ENCODE measurements around the gene ADGRG1.

The ADGRG1 gene

DNA sequence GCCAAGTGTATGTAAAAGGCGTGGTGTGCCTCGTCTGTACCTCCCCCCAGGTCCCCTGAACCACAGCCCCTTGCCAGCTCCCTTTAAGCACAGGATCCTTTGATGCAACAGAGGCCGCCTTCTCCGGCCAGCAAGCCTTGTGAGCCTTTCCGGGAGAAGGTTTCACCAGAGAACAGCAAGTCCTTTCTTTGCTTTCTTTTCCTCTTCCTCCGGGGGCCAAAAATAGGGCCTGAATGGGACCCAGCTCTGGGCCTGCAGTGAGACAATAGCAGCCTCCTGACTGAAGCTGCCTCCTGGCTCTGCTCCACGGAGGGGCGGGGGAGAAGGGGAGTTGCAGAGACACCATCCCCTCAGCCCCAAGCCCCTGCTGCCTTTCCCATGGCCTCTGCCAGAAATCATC, 9.0 kb downstream of the ADGRG1 start:
- DNase-seq = no peak

DNA sequence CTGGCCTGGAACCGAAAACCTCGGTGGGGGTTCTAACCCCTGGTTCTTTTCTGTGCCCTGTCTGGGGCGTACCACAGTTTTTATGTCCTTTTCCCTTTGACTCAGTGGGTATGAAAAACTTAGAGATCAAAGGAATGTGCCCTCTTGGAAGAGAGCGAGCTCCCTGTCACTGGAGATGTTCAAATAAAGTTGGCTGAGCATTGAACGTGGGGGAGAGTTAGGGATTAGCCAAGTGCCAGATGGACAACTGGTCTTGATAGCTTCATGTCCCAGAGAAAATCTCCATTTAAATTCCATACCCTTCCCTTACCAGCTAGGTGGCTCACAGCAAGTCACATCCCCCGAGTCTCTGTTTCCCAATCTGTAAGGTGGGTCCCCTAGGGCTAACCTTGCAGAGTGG, 9.5 kb downstream of the ADGRG1 start:
- no peak for DNase-seq

DNA sequence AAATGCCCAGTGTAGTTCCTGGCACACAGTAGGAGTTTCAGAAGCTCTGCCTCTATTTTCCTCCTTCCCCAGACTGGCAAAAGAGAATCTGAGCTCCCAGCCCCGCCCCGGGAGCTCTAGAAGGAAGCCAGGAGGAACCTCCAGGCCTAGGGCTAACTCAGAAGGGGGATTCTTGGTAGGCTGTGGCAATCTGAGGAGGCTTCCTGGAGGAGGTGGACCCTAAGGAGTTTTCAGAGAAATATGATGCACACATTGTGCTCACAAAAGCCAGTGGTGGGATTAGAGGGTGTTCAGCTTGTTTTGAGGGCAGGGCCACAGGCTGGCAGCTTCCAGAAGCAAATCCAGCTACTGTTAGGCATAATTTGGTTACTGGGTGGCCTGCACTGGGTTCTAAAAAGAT, 10.0 kb downstream of the ADGRG1 start:
- no peak for DNase-seq

DNA sequence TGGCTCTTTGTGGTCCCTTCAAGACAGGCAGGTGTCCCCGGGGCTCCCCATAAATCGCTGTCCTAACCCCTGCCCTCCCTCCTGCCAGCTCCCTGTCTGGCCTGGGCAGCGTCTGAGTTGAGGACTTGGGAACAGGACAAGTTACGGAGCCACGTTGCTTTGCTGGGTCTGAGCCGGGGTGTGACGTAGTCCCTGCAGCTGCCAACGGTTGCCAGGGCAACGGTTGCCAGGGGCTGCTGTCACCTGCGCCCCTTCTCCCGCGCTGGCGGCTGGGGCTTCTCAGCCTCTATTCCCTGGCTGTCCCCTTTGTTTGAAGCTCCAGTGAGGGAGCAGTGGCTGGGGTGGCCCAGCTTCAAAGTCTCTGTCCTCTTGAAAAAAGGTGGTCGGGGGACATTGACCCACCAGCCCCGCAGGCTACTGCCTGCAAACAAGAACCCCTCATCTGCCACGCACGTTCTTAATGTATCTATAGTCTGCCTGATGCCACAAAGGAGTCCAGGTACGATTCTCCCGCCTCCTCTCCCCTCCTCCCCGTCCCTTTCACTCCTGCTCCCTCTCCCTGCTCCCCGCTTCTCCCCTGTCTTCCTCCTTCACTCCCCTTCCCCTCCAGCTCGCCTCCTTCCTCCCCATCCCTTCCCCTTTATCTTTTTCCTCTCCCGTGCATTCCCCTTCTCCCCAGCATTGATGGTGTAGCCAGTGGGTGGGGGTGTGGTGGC, 10.9 kb downstream of the ADGRG1 start:
- no peak for DNase-seq

DNA sequence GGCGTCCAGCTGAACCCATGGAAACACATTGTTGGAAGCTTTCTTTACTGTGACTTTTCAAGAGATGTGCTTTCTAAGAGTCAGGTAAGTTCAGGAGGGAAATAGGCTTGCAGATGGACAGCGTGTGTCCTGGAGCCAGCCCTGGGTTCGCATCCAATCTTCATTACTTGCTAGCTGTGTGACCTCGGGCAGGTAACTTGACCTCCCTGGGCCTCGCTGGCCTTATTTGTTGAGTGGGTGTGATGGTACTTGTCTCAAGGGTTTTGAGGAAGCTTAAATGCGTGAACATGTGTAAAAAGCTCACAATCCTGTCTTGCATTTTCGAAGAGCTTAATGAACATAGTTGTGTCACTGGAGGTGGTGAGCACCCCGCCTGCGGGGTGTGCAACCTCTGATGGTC, 11.8 kb downstream of the ADGRG1 start:
- no peak for DNase-seq

DNA sequence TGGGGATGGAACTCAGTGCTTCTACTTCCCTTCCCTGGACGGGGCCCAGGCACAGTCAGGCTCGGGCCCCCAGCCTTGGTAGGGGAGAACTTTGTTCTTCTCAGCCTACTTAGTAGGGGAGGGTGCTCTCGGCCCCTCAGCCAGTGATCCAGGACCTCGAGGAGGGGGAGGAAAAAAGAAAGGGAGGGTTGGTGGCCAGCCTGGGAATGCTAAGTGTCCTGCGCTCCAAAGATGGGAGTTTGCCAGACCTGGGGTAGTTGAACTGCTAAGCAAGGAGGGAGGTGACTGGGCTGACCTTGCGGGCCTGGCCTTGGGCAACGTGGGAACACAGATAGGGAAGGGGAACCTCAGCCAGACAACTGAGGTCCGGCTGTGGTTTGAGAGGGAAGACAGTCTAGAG, 12.2 kb downstream of the ADGRG1 start:
- no peak for DNase-seq

DNA sequence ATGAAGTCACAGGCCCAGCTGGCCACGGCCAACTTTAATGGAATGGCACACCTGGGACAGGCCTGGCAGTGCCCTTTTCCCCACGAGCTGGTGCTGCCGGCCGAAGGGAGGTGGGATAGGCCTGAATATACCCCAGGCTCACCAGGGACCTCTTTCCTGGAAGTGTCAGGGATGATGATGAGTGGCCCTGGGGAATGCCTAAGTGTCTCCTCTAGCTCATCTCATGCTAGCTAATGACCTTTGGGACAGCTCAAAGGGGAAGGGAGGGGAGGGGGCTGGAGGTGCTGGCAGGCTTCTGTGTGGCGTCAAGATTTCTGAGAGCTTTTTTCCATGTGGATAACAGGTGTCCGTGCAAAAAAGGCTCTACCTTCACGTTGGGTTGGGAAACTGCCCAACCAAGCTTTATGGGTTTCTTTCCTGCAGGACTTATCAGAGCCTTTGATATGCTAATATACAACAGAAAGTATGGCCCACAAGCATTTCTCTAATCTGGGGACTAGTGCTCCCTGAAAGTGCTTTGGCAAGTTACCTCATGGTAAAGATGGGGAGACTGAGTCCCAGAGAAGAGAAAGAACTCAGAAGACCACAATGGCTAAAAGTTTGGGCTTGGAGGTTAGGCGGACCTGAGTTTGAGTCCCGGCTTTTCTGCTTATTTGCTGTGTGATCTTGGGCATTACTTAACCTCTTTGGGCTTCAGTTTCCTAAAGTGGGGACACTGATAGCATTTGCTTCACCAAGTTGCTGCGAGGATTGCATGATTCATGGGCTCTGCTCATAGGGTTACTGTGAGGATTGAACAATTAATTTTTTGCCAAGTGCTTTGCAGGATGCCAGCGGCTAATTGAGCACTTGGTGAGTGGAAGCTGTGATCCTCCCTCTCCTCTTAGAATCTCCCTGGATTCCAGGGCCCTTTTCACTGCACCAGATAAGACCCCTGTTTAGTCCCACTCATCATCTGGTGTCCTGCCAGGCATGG, 14.0 kb downstream of the ADGRG1 start:
- DNase-seq = no peak

DNA sequence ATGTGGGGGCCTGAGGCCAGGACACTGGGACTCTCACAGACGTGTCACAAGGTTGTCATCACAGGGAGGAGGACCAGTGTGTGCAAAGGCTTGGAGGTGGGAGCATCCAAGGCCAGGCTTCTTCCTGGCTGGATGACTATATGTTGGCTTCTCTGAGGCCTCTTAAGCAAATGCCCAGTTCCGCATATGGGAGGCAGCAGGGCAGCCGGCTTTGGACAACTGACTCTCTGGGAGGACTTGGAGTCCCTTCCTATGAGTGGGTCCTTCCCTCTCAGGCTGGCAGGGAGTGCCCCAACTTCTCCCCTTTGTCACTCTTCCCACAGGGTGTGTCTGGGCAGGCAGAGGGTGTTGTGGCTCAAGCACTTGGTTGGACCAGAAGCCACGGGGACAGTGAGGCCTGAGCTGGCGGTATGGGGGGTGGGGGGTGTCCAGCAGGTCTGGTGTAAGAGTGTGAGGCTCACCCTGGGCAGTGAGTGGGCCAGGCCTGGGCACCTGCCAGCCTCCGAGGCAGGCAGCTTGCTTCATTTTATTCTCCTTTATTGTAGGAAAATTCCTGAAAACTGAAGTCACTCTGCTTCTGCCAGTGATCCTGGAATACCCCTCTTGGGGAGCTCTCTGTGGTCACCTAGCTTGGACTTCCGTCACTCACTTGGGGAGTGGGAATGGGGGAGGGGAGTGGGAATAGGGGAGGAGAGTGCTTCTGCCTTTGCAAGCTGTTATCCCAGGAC, 14.9 kb downstream of the ADGRG1 start:
- no peak for DNase-seq

DNA sequence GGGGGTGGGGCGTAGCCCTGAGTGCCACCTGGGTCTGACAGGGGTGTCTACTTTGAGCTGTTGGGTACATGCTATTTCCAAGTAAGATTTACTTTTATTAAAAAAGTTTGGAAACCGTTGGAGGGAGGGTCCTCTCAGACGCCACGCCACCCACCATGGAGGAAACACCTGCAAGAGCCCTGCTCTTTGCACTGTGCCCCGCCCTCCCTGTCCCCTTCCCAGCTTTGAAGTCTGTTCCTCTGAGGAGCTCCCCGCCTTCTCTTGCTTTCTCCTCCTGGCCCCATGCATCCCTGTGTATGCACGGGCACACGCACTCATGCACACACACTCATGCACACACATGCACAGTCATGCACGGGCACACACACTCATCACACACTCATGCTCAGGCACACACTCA, 15.5 kb downstream of the ADGRG1 start:
- DNase-seq = no peak

DNA sequence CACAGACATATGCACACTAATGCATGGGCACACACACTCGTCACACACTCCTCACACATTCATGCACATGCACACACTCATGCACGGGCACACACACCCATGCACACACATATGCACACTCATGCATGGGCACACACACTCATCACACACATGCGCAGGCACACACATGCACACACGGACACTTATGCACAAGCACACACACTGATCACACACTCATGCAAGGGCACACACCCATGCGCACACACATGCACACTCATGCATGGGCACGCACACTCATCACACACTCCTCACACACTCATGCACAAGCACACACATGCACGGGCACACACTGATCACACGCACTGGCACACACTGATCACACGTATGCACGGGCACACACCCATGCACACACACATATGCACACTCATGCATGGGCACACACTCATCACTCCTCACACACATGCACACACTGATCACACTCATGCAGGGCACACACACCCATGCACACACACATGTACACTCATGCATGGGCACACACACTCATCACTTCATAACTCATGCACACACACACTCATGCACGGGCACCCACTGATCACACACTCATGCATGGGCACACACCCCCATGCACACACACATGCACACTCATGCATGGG, 16.1 kb downstream of the ADGRG1 start:
- DNase-seq = no peak

DNA sequence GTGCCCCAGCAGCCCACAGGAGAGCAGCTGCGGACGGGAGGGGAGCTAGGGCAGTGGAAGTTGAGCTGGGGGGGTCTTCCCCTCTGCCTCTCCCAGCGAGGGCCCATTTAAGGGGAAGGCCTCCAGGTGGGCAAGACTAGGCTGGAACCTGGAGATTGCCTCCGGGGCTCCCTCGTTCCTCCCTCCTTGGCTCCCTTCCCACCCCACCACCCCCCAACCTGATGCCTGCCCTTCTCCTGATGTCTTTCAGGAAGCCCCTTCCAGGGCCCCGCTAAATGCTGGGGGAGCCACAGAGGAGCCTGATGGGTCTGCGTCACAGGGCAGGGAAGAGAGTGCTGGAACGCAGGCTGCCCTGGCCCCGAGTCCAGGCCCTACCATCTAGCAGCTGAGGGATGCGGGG, 16.7 kb downstream of the ADGRG1 start:
- no peak for DNase-seq

DNA sequence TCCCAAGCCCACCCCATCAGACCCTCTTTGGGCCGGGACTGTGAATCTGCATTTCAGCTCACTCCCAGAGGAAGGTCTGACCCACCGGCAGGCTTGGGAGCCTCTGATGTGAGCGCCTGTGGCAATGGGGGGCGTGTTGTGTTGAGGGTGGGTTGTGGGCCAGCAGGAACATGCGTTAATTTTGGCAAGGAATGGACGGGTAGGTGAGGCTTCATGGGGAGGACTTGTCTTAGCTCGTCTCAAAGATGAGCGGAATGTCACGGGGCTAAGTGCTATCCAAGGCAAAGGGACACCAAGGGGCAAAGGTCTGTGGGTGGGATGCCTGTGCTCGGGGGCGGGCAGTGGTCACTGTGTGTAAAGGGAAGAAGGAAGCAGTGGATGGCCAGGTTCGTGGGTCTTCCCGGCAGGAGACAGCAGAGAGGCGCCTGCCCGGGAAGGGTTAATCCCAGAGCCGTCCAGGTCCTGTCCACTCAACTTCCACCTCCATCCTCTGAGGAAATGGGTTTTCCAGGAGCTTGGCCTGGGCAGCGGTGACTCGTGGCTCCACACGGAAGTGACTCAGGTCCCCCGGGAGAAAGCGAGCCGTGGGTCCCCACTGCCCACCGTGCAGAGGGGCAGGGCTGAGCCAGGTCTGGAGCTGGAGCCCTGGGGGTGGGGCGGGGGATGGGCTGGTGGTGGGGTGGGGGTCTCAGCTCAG, 17.4 kb downstream of the ADGRG1 start:
- DNase-seq = peak in 1 of 2 experiments; percentile 5

DNA sequence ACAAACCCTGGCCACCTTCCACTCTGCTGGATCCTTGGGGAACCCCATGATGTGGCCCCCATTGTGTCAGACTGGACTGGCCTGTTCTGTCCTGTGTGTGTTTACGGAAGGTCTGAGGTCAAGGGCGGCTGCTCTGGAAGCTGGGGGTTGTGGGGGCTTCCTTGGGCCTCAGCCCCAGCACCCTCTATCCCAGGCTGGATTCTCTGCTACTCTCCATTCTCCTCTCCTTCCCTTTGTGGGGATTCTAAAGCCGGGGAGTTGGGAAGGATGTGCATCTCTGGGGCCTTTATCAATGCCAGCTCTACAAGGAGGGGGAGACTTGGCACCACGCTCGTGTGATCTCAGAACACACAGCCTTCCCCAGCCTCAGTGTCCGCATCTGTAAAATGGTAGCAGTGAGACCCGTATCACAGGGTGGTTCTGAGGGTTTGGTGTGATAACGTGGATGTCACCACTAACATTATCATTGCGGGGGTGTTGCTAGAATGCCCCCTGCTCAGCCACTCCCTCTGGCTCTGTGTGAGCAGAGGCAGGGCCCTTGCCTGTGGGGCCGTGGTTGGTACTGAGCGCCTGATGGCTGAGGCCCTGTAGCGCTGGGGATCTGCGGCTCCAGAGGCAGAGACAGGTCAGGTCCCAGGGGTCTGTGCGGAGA, 18.1 kb downstream of the ADGRG1 start:
- DNase-seq = peak in 1 of 2 experiments; percentile 10

DNA sequence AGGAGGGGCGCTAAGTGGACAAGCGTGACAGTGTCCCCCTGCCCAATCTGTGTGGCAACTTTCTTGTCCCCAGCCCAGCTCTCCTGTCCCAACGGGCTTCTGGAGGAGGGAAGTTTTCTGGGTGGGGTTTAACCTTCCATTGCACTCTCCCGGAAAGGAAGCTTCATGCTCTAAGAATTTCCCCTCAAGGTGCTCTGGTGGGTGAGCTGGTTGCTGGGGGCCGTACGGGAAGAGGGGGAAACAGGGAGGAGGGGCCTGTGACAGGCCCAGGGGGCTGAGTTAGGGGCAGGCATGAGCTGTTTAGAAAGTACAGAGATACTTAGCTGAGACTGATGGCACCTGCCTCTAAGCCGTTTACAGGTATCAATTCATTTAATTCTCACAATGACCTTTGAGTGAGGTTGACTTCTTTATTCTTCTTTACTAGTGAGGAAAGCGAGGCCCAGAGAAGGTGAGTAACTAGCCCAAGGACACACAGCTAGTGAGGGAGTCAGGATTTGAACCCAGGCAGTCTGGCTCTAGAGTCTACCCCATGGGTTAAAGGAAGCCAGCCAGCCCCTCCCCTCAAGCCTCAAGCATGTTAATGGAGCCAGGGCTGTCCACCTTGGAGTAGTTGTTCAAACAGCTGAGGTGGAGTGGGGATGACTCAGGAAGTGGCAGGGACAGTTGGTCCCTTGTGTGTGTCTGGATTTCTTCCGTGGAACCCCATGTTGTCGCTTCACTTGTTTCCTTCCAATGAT, 18.9 kb downstream of the ADGRG1 start:
- no peak for DNase-seq

DNA sequence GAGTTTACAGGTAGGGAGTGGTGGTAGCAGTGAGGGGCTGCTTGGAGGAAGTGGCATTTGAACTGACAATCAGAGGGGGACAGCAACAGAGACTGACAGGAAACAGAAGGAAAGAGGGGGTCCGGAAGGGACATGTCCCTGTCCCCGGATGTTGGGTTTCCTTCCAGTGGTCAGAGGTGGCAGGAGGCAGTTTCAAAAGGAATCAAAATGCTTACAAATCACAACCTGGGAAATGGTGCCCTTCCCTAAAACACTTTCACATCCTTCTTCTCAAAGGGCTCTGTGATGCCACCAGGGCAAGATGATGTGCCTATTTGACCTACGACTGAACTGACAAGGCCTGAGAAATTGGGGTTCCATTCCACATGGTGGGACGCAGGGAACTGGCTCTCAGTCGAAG, 19.7 kb downstream of the ADGRG1 start:
- no peak for DNase-seq

DNA sequence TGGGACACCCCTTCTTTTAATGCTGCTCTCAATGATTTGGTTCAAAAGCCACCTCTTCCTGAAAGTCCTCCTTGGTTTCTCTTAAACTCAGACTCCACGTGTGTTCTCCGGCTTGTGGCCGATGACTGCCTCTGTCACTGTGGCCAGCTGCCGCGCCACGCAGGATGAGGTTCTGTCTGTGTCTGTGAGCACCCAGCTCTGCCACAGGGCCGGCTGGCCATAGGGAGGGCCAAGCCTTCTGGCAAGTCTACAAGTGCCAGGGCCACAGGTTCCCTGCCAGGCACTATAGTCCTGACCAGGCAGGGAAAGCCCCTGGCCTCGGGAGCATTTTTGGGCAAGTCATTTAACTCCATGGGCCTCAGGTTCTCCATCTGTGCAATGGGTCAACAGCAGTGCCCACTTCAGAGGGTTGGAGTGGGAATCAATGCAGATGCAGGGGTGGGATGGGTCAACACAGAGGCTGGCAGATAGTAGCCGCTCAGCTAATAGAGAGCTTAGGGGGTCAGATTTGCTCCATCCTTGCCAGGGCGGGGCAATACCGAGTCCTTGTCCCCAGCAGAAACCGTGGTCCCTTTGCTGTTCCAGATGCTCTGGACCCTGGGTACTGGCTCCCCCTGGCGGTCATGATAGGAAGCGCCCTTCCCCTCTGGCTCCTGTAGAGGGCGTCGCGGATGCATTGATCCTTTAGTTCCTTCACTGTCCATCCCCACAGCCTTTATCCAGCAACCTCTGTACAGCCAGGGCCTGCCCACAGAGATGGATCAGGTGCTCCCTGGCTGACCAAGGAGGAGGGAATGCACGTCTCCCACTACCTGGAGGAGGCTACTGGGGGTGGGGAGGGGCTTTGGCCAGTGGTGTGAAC, 20.4 kb downstream of the ADGRG1 start:
- DNase-seq = peak in 1 of 2 experiments; percentile 62

DNA sequence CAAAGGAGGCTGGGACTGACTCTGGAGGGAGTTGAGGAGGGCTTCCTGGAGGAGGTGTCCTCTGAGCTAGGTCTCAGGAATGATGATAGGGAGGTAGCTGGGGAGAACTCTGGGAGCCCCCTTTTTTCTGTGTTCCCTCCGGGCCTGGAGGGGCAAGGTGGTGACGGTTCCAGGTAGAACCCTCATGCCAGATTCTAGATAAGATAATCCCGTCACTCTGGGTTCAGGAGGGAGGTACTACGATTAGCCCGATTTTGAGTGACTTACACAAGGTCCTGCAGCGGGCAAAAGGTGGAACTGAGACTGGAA, 21.0 kb downstream of the ADGRG1 start:
- no peak for DNase-seq

DNA sequence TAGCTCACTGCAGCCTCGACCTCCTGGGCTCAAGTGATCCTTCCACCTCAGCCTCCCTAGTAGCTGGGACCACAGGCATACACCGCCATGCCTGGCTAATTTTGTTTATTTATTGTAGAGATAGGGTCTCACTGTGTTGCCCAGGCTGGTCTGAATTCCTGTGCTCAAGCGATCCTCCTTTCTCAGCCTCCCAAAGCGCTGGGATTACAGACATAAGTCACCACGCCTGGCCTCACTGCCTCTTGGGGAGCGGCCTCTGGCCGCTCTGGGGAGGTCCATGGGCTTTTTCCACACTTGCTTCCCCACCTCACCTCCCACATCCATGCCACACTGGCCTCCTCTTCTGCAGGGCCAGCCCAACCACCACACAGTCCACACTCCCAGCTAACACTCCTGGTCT, 21.4 kb downstream of the ADGRG1 start:
- DNase-seq = no peak

DNA sequence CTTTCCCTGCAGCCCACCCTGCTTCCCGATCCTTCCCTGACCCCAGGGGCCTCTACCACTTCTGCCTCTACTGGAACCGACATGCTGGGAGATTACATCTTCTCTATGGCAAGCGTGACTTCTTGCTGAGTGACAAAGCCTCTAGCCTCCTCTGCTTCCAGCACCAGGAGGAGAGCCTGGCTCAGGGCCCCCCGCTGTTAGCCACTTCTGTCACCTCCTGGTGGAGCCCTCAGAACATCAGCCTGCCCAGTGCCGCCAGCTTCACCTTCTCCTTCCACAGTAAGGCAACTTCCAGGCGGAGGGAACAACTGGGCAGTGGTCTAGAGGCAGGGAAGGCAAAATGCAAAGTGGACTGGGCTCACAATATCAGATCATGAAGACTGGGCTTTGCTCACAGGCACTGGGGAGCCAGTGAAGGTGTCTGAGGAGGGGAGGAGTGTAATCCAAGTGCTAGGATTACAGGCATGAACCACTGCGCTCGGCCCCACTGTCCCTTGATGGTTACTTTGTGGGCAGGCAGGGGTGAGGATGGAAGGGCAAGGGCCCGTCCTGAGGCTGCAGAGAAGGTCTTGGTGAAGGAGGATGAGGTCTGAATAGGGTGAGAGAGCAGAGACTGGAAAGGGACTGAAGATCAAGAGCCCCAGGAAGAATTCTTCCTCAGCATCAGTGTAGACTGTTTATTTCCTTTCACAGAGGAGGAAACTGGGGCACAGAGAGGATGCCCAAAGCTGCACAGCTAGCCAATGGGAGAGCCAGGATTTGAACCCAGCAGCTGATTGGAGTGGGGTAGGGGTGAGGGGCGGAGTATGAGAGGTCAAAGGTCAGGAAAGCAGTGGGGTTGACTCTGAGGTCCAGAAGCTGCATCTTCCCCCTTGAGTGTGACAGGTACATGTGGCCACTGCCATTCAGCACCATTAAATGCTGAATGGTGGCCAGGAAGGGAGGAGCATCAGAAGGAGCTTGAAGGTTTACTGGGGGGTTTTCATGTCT, 23.2 kb downstream of the ADGRG1 start:
- DNase-seq = no peak

Data from SW 1271 (cell line).